ENCODE measurements around the gene TEF.

TEF gene

DNA sequence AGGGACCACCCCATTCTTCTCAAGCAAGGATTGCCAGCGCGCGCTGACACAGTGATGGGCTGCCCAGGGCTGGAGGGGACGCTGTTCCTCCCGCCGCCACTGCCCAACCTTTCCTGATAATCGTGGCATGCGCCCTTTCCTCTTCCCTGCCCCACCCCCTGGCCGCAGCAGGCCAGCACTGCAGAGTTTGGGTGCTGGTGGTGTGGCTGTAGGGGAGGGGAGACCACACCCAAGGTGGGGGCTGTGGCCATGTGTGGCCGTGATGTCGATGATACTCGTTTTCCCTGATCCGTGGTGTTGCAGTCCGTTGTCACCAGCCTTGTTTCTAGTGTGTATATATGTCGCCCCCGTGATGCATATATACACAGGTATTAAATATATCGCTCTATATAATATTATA, 22.8 kb upstream of the TEF start:
- H3K79me2 ChIP-seq (ENCODE audit: insufficient read depth, low read length) = no peaks in the 10 kb centered on the region
- no peak overlapping the region for H3K4me2 ChIP-seq (ENCODE audit: low read depth, low read length, poor library complexity, severe bottlenecking)
- TF ChIP-seq EZH2phosphoT487 (IDR thresholded peaks at IDR 0.05; ENCODE audit: borderline replicate concordance) (no peak), CTCF (conservative IDR thresholded peaks at IDR 0.05; ENCODE audit: low read length) (no peak)
- H3K27me3 ChIP-seq (ENCODE audit: insufficient read depth, low read length, poor library complexity, severe bottlenecking) = no peaks in the 10 kb centered on the region
- H3K4me3 ChIP-seq (ENCODE audit: low read length, poor library complexity, severe bottlenecking) = no peak overlapping the region
- no peak overlapping the region for H2AFZ ChIP-seq (ENCODE audit: low read length)
- H3F3A ChIP-seq (ENCODE audit: low read depth) = no peaks in the 10 kb centered on the region
- H3K36me3 ChIP-seq (ENCODE audit: insufficient read depth, low read length) = peaks cover 44% of the 10 kb centered on the region; the same call in 1 of the 2 replicates
- no peaks in the 10 kb centered on the region for H4K20me1 ChIP-seq (ENCODE audit: insufficient read depth, low read length, poor library complexity, severe bottlenecking)
- H3K4me1 ChIP-seq (ENCODE audit: insufficient read depth, low read length, poor library complexity, severe bottlenecking) = no peaks in the 10 kb centered on the region
- no peak overlapping the region for H3K9ac ChIP-seq (ENCODE audit: low read depth, low read length, poor library complexity, severe bottlenecking)
- H3K9me2 ChIP-seq (replicated peaks; ENCODE audit: low read depth, low read length) = no peaks in the 10 kb centered on the region
- H3K9me3 ChIP-seq (ENCODE audit: insufficient read depth, low read depth, low read length) = no peaks in the 10 kb centered on the region

- Histone ChIP-seq H3K4me1 (ENCODE audit: insufficient read depth, low read length, poor library complexity, severe bottlenecking) (no peaks in the 10 kb centered on the region), H3F3A (ENCODE audit: low read depth) (no peaks in the 10 kb centered on the region), H3K79me2 (ENCODE audit: insufficient read depth, low read length) (no peaks in the 10 kb centered on the region), H3K4me2 (ENCODE audit: low read depth, low read length, poor library complexity, severe bottlenecking) (no peak overlapping the region), H4K20me1 (ENCODE audit: insufficient read depth, low read length, poor library complexity, severe bottlenecking) (no peaks in the 10 kb centered on the region), H3K9ac (ENCODE audit: low read depth, low read length, poor library complexity, severe bottlenecking) (no peak overlapping the region), H3K27me3 (ENCODE audit: insufficient read depth, low read length, poor library complexity, severe bottlenecking) (no peaks in the 10 kb centered on the region), H3K36me3 (ENCODE audit: insufficient read depth, low read length) (peaks cover 39% of the 10 kb centered on the region; the same call in 1 of the 2 replicates), H2AFZ (ENCODE audit: low read length) (no peak overlapping the region), H3K9me3 (ENCODE audit: insufficient read depth, low read depth, low read length) (no peaks in the 10 kb centered on the region), H3K4me3 (ENCODE audit: low read length, poor library complexity, severe bottlenecking) (no peak overlapping the region), H3K9me2 (replicated peaks; ENCODE audit: low read depth, low read length) (no peaks in the 10 kb centered on the region)
- TF ChIP-seq CTCF (conservative IDR thresholded peaks at IDR 0.05; ENCODE audit: low read length) = no peak
- no peak for TF ChIP-seq EZH2phosphoT487 (IDR thresholded peaks at IDR 0.05; ENCODE audit: borderline replicate concordance)
Measured at GRCh38 chr22:41359376-41359775, 22.4 kb upstream of the TEF start.

GRCh38 chr22:41360126-41360525, 21.6 kb upstream of the TEF start:
- H3K79me2 ChIP-seq (ENCODE audit: insufficient read depth, low read length) = no peaks in the 10 kb centered on the region
- TF ChIP-seq EZH2phosphoT487 (IDR thresholded peaks at IDR 0.05; ENCODE audit: borderline replicate concordance) (no peak), CTCF (conservative IDR thresholded peaks at IDR 0.05; ENCODE audit: low read length) (no peak)
- no peak overlapping the region for H3K4me2 ChIP-seq (ENCODE audit: low read depth, low read length, poor library complexity, severe bottlenecking)
- no peaks in the 10 kb centered on the region for H3F3A ChIP-seq (ENCODE audit: low read depth)
- no peaks in the 10 kb centered on the region for H3K27me3 ChIP-seq (ENCODE audit: insufficient read depth, low read length, poor library complexity, severe bottlenecking)
- peaks cover 34% of the 10 kb centered on the region; the same call in 1 of the 2 replicates for H3K36me3 ChIP-seq (ENCODE audit: insufficient read depth, low read length)
- H4K20me1 ChIP-seq (ENCODE audit: insufficient read depth, low read length, poor library complexity, severe bottlenecking) = no peaks in the 10 kb centered on the region
- no peak overlapping the region for H2AFZ ChIP-seq (ENCODE audit: low read length)
- no peaks in the 10 kb centered on the region for H3K4me1 ChIP-seq (ENCODE audit: insufficient read depth, low read length, poor library complexity, severe bottlenecking)
- H3K9ac ChIP-seq (ENCODE audit: low read depth, low read length, poor library complexity, severe bottlenecking) = no peak overlapping the region
- H3K9me3 ChIP-seq (ENCODE audit: insufficient read depth, low read depth, low read length) = no peaks in the 10 kb centered on the region
- H3K4me3 ChIP-seq (ENCODE audit: low read length, poor library complexity, severe bottlenecking) = no peak overlapping the region
- no peaks in the 10 kb centered on the region for H3K9me2 ChIP-seq (replicated peaks; ENCODE audit: low read depth, low read length)

All from Loucy (cell line).